GM21529 (cell line): ENCODE data around the gene ARHGEF17.

Experiments
- ATAC-seq: cut with Tn5 transposase; IDR thresholded peaks from one replicate; pipeline ENCODE4 v1.9.1; 2021; ENCODE audit not compliant: unreplicated experiment

ARHGEF17 gene

DNA sequence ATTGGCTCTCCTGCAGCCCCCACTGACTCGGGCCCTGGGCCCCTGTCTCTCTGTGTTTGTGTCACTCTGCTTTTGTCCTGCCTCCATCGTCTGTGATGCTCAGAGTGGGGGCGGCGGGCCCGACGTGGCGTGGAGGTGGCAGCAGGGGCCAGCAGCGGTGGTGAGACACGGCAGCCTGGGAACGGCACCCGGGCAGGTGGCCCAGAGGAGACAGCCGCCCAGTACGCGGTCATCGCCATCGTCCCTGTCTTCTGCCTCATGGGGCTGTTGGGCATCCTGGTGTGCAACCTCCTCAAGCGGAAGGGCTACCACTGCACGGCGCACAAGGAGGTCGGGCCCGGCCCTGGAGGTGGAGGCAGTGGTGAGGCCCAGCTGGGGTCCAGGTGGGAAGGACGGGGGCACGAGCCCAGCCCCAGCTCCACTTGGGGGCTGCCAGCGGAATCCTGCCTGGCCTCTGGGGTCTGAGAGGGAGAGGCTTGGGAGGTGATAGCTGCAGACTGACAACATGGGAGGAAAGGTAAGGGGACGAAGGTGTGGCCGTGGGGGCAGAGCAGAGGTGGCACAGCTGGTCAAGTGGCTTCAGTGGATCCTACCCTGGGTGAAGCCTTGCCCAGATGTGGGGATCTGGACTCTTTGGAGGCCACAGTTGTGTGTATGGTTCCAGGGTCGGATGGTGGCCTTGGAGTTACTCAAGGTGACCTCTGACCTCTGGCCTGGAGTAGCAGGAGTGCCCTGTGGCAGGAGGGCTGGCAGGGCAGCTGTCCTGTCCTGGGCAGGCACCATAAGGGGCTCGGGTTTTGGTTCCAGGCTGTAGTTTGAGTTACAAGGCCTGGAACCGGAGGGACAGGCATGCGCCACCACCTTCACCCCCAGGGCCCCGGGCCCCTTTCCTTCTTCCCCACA lies 84.3 kb downstream of the ARHGEF17 start:
- no peak for ATAC-seq

DNA sequence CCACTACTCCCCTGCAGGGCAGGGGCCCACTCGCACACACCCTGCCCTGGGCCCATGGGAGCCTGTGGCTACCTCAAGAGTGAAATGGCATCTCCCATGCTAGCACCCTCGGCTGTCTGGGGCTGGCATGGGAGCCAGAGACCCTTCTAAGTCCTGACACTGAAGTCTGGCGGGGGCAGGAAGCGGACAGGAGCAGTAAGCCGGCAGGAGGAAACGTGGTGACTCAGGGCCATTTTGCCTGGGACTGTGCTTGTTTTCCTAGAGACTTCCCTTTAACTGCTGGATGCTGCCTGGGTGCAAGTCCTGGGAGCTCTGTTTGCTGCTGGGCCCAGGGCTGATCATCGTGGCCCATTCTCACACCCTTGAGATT lies 84.9 kb downstream of the ARHGEF17 start:
- ATAC-seq = no peak

DNA sequence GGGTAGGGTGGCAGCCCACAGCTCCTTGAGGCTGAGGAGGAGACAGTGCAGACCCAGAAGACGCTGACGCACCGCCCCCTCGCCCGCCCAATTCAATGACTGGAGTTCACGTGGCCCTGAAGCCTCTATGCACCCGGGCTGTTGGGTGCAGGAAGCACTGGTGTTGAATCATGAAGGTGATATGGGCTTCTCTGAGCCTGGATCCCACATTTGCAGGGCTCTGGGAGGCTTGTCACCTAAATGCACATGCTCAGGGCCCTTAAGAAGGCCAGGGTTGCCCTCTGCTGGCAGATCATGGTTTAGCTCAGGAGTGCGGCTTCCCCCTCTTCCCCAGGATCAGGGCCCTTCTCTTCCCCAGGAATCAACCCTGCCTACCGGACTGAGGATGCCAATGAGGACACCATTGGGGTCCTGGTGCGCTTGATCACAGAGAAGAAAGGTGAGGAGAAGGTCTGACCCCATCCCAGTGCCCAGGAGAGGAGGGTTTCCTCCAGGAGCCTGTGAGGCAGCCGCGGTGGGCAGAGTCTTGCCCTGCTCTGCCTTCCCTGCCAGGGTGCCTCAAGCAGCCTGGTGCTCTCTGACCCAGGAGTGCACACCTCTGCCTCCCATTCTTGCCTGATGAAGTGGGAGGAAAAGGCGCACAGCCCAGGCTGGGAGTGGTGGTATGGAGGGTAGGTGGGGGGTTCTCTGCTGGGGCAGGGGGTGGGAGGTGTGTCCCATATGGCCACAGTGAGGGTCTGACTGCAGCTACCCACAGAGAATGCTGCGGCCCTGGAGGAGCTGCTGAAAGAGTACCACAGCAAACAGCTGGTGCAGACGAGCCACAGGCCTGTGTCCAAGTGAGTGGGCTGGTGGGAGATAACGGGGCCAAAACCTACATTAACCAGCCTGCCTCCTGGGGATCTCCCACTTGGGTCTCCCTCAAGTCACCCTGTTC lies 85.7 kb downstream of the ARHGEF17 start:
- peak; percentile 50 for ATAC-seq

DNA sequence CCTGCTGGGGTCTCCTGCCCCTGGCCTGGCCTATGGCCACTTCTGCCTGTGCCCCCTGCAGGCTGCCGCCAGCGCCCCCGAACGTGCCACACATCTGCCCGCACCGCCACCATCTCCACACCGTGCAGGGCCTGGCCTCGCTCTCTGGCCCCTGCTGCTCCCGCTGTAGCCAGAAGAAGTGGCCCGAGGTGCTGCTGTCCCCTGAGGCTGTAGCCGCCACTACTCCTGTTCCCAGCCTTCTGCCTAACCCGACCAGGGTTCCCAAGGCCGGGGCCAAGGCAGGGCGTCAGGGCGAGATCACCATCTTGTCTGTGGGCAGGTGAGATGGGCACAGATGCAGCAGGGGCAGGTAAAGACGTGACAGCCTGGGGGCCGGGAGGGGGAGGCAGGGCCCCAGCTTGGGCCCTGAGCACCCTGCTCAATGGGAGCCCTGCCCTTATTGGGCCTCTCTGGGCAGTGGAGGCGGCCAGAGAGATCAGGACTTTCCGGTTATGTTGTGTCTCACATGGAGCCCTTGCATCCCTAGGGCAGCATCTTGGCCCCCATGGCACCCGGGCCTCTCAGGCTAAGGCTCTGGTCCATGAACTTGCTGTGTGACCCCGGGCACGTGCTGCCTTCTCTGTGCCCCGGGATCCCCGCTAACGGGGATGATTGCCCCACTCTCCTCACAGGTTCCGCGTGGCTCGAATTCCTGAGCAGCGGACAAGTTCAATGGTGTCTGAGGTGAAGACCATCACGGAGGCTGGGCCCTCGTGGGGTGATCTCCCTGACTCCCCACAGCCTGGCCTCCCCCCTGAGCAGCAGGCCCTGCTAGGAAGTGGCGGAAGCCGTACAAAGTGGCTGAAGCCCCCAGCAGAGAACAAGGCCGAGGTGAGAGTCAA lies 86.6 kb downstream of the ARHGEF17 start:
- ATAC-seq = no peak

DNA sequence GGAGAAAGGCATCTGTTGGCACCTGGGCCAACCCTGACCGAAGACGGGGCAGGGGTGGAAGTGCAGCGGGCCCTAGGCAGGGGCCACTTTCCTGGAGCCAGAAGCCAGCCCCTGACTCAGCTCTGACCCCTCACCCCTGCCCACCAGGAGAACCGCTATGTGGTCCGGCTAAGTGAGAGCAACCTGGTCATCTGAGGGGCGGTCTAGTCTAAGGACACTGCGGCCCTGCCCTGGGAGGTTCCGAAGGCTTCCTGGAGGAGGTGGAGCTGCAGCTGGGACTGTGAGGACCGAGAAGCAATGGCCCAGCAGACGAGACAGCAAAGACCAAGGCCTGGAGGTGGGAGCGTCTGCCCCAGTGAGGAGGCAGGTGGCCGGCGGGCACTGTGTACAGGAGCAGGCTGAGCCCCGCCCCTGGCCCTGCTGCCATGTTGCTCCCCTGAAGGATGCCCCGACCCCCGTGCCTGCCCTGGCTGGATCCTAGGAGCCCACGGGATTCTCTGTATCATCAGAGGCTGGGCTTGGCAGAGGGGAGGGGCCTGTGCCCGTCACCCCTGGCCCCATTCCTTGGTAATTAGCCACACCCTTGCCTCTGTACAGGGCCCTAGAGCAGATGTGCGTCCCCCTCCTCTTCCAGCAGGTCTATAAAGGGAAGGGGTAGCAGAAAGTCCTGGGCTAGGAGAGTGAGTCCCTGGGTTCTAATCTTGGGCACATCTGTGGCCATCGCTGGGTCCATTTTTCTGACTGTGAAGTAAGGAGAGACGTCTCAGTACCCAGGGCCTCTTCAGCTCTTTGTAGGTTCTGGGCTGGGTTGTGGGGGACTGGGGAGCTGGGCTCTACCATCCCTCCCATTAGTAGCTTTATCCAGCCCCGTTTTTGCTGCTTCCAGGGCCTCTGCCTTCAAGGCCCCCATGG lies 87.5 kb downstream of the ARHGEF17 start:
- ATAC-seq = no peak

DNA sequence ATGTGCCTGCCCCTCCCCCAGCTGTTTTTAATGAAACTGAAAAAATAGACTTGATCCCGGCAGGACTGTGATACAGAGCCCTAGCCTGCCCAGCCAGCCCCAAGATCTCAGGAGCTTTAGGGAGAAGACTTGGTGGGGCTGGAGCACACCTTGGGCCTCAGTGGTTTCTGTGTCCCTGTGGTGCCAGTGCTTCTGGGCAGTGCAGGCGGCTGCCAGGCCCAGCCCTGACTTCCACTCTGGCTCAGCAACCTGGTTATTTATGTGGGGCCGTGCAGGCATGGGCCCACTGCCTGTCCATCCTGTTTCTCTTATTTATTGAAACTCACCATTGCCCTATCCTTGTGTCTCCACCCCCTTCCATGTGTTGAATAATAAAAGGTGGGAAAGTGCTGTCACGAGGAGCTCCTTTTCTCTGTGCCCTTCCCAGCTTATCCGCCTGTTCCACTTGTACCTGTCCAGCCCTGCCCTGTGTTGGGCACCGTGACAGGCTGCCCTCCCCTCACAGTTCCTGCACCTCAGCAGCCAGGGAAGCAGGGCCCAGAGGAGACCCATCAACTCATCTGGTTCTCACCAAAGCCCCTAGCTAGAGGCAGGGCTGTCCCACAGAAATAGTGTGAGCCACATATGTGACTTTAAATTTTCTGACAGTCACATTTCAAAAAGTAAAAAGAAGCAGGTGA lies 88.3 kb downstream of the ARHGEF17 start:
- ATAC-seq = no peak

DNA sequence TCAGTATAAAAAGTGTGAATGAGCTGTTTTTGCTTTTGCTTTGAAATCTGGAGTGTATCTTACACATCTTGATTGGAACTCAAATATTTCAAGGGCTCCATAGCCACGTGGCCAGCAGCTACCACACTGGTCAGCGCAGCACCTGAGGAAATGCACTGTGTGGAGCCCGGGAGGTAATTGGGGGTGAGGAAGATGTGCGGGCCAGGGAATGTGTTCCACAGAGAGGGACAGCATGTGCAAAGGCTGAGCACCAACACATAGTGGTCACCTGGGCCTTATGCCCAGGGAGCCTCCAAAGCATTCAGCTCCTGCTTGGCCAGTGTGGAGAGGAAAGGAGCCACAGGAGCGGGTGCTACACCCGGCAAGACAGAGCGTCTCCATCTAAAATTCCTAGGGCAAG lies 88.9 kb downstream of the ARHGEF17 start:
- no peak for ATAC-seq

DNA sequence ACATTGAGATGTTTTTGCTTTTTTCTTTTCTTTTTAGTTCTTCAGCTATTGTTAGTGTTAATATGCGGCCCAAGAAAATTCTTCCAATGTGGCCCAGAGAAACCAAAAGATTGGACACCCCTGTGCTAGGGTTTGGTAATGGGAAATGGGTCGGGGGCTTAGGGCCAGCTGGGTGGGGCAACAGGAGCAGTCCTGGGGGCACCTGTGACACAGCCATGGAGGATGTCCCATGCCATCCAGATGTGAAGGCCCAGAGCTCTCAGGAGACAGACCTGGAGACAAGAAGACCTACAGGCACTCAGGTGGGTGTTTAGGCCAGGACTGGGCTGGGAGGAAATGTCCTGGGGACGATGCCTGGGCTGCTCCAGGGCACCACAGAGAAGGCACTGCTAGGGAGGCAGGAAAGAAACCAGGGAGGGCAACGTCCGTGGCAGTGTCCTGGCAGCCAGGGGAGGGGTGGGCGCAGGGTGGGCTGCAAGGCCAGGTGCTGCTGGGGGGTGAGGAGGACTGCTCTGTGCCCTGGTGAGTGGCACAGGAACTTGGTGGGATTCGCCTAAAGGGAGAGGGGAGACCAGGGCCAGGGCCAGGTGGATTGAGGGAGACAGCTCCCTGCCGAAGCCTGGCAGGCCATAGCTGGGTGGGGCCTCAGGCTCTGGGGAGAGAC lies 89.5 kb downstream of the ARHGEF17 start:
- ATAC-seq = no peak

DNA sequence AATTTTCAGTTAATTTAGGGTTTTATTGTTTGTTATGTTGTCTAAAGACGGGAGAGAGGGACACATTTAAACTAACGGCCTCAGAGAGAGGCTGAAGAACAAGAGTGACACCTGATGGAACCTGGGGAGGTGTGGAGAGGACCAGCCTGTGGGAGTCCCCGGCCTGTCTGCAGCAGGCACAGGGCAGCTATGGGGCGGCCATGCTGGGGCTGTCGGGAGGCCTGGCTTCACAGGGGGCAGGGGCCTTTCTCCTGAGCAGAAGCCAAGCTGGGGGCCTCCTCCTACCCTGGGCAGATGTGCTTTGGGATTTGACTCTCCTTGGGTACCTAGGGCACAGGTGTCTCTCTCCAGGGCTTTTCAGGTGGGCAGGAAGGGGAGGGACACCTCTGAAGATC lies 90.1 kb downstream of the ARHGEF17 start:
- ATAC-seq = no peak

DNA sequence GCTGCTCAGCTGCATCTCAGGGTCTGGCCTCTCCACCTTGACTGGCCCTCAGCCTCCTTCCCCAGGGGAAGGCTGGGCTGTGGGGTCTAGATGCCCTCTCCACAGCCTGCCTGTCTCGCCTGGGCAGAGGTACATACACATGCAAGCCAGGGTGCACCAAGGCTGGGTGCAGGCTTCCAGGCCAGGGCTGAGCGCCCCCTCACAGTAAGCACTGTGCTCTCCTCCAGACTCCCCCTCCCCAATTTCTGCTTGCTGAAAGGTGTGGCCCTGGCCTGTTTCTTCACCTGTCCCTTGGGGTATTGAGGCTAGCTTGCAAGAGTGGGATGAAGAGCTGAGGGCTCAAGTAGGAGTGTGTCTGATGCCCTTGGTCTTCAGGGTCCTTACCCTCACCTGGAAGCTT lies 90.6 kb downstream of the ARHGEF17 start:
- no peak for ATAC-seq

DNA sequence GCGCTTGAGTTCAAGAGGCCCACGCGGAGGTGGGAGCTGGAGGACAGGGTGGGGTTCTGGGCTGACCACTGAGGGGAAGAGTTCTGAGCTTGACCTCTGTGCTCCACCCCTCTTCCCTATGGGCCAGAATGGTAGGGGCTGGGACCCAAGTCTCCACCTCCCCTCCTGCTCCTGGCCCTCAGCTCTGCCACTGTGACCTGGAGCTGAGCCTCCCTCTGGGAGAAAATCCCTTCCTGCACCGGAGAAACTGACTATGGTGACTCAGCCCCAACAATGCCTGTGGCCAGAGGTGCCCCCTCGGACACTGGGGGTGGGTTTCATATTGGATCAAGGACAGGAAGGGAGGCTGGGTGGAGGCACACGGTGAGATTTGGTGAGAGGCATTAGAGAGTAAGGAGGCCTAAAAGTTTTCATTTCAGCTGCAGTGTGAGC lies 91.1 kb downstream of the ARHGEF17 start:
- no peak for ATAC-seq

DNA sequence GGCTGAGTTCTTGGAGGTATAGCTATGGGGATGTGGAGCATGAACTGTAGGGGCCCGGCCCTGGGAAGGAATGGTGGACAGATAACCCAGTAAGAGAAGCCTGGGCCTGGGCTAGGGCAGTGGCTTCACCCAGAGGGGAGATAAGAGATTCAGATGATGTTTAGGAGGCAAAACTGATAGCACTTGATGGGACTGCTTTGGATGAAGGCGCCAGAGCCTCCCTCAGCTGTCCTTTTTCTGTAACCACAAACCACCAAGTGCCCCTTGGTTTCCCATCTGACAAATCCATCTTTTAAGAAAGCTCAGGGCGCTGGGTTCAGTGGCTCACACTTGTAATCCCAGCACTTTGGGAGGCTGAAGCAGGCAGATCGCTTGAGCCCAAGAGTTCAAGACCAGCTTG lies 91.6 kb downstream of the ARHGEF17 start:
- no peak for ATAC-seq

DNA sequence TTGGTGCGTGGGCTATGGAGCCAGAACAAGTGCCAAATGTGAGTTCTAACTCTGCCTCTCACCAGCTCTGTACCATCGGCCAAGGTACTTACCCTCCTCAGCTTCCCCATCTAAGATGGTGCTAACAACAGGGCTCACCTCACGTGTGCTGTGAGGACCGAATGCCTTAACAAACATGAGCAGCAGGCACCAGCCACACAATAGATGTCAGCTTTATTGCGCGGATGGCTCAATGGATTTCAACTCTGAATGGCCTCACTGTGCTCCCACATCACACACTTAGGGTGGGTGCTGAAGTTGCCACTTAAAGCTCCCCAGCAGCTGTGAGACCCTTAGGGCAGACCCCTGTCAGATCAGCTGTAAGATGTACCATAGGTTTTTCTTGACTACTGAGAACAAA lies 92.2 kb downstream of the ARHGEF17 start:
- ATAC-seq = no peak

DNA sequence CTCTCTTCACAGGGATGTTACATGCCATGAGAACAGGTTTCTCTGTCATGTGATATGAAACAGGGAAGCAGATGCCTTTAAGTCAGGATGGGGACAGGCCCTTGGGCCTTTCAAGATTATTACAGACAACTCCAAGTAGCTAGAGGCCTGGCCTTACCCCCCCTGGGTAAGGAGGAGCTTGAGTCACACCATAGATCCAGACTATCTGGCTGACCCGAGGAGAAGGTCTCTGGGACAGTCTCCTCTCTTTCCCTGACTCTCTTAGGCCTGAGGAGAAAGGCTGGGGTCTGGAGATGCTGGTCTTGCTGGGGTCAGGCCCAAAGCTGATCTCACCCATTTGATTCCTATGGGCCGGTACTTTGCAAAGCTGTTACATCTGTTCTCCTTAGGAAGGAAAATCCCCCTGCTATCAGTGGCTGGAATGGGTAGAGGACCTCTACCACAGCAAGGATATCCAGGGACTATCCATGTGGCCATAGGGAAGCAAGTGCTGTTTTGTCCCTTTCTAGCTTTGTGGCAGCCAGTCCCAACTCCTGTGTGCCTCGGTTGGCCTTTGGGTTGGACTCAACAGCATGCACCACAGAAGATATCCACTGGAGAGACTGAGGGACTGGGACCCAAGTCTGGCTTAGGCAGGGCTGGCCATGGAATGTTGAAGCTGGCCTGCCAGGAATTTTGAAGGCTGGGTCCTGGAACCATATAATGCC lies 93.3 kb downstream of the ARHGEF17 start:
- ATAC-seq = no peak

DNA sequence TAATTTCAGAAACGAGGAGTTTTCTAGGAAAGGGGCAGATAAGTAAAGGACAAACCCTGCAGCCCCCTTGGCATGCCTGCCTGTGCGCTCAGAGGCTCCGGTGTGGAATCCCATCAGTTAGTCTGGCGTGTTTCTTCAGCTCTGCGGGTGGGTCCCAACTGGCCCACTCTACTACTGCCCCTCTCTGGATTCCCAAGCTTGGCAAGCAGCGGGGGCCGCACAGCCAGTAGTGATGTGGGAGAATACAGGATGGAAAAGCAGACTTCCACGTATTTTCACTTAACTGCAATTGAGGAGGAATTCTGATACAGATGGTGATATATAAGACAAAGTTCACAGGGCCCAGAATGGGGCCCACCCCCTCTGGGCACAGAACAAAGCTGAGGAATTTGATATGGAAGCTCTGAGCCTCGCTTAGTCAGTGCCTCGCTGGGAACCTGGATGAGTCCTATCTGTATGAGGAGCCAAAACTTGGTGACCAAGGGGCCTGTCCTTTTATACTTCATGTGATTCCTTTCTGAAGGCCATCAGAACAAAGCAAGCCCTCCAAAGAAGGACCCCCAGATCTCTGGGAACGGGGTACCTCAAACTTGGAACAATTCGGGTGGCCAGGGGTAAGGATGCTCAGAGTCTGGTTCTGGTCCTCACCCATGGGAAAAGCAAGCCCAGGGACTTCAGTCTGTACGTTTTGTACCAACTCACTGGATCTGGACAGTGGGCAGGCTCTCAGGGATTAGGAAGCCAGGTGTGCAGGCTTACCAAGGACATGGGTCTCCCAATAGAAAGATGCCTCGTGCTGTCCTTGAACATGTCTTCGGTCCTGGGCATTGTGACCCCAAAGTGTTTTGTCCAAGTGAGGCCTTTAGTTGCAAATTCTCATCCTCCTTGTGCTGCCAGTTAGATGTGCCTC lies 94.1 kb downstream of the ARHGEF17 start:
- ATAC-seq = no peak

DNA sequence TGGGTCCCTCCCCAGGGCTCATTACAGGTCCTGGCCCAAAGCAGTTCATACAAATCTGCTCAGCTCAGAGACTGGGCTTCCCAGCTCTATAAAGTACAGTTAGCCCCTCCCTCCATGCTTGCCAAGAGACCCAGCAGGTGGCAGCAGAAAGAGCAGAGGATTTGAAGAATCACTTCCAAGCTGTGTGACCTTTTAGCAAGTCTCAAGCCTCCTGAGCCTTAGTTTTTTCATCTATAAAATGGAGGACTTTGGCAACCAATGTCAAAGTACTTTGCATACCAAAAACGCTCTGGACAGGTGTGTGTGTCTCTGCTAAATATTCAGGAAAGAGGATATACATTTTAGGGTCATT lies 94.7 kb downstream of the ARHGEF17 start:
- no peak for ATAC-seq

DNA sequence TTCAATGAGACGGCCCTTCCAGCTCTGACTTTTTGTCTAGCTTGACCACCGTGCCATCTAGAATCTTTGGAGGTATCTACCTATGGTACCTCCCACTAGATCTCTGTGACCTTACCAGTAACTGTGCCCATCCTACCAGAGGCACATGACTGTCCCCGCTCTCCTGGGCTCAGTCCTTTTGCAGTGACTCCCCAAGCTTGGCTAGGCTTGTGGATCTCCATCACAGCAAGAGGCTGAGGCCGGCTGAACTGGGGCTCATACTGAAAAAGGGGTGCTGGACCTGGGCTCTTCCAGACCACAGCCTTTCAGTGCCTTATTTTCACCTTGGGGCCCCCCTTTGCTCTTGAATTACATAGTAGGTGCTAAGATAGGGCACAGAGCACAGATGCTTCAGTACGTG lies 95.5 kb downstream of the ARHGEF17 start:
- no peak for ATAC-seq
